Keratinocyte (primary cell): ENCODE measurements around the gene SPRING1. TPM values are rescaled to one million over a fixed set of nuclear protein-coding genes. Genes with fewer than 3 reads are reported as not detected.

ENCODE experiments used
- DNase-seq: peaks from one replicate; pipeline ENCODE4 v3.0.0-alpha.2; 2011; ENCODE audit warnings: low read depth, missing footprints, low spot score
- FAIRE-seq: peaks from 2 replicates; lab custom pipeline; 2011; peaks lifted over from hg19 to GRCh38; lab: Jason Lieb, UNC
- H2AFZ ChIP-seq: 2 replicates; pipeline ENCODE4 v1.6.0; 2012; ENCODE audit warnings: low read length, control low read depth, inconsistent platforms; ENCODE audit not compliant: control insufficient read depth
- H3K27ac ChIP-seq: 2 replicates; pipeline ENCODE4 v1.5.1; 2011; ENCODE audit warnings: low read length; ENCODE audit not compliant: control insufficient read depth, insufficient read depth
- H3K27me3 ChIP-seq: 3 replicates; pipeline ENCODE4 v1.6.0; 2011; ENCODE audit warnings: low read length; ENCODE audit not compliant: control insufficient read depth, insufficient read depth; ENCODE audit errors: extremely low read depth
- H3K36me3 ChIP-seq, 2 experiments: 2 replicates in 1 of 2; 3 replicates in 1 of 2; pipeline ENCODE4 v1.5.1; 2011; ENCODE audit warnings: low read length in 2 of 2, mild to moderate bottlenecking in 1 of 2; ENCODE audit not compliant: control insufficient read depth in 2 of 2, insufficient read depth in 2 of 2; ENCODE audit errors: extremely low read depth in 1 of 2
- H3K4me1 ChIP-seq: 3 replicates; pipeline ENCODE4 v1.5.1; 2011; ENCODE audit warnings: low read length; ENCODE audit not compliant: control insufficient read depth, insufficient read depth; ENCODE audit errors: extremely low read depth
- H3K4me2 ChIP-seq: 3 replicates; pipeline ENCODE4 v1.6.0; 2011; ENCODE audit warnings: low read depth, low read length; ENCODE audit not compliant: control insufficient read depth, insufficient read depth; ENCODE audit errors: extremely low read depth
- H3K4me3 ChIP-seq, 3 experiments: fragments of 200-600 bp in 1 of 3; sonication (generic) in 1 of 3; 2 replicates in 2 of 3; 3 replicates in 1 of 3; pipeline ENCODE4 v1.5.1; 2011 to 2016; ENCODE audit warnings: low read length in 3 of 3, mild to moderate bottlenecking in 3 of 3, control low read depth in 2 of 3, inconsistent platforms in 1 of 3, low read depth in 1 of 3, mixed read lengths in 1 of 3, mixed run types in 1 of 3, moderate library complexity in 1 of 3; ENCODE audit not compliant: control insufficient read depth in 2 of 3, insufficient read depth in 2 of 3; ENCODE audit errors: extremely low read depth in 1 of 3
- H3K79me2 ChIP-seq: 2 replicates; pipeline ENCODE4 v1.6.0; 2012; ENCODE audit warnings: low read length; ENCODE audit not compliant: control insufficient read depth, insufficient read depth
- H3K9ac ChIP-seq: 3 replicates; pipeline ENCODE4 v1.6.0; 2011; ENCODE audit warnings: low read length; ENCODE audit not compliant: control insufficient read depth, insufficient read depth; ENCODE audit errors: extremely low read depth
- H3K9me1 ChIP-seq: 3 replicates; pipeline ENCODE4 v1.6.0; 2011; ENCODE audit warnings: low read length; ENCODE audit not compliant: control insufficient read depth, insufficient read depth; ENCODE audit errors: extremely low read depth
- H3K9me3 ChIP-seq: 2 replicates; pipeline ENCODE4 v1.5.1; 2012; ENCODE audit warnings: low read depth, low read length; ENCODE audit not compliant: control insufficient read depth
- H4K20me1 ChIP-seq: 3 replicates; pipeline ENCODE4 v1.6.0; 2011; ENCODE audit warnings: low read length; ENCODE audit not compliant: control insufficient read depth, insufficient read depth; ENCODE audit errors: extremely low read depth
- CTCF ChIP-seq, 3 experiments: IDR thresholded peaks in 1 of 3; conservative IDR thresholded peaks in 1 of 3; optimal IDR thresholded peaks in 1 of 3; 2 replicates in 2 of 3; 3 replicates in 1 of 3; pipeline versions ENCODE3 to v1.5.1; 2011; ENCODE audit warnings: low read length in 3 of 3, mild to moderate bottlenecking in 3 of 3, moderate library complexity in 2 of 3, control low read depth in 1 of 3, inconsistent platforms in 1 of 3; ENCODE audit not compliant: insufficient read depth in 2 of 3; ENCODE audit errors: extremely low read depth in 1 of 3
- EZH2 ChIP-seq: IDR thresholded peaks from one replicate; pipeline ENCODE4 v1.6.1; 2012; ENCODE audit warnings: inconsistent platforms, mild to moderate bottlenecking, low read length, moderate library complexity
- dilution Hi-C: fragments of 300-500 bp; cut with MboI; formaldehyde crosslinking; loops from one replicate; pipeline ENCODE4 v1.7.0; 2020; ENCODE audit warnings: low sequenced_read_pairs; ENCODE audit not compliant: extremely low pct_ligation_motif_present
- polyA plus RNA-seq, 5 experiments: library from polyadenylated mRNA; depleted of rRNA in 3 of 5; stranded (reverse) in 3 of 5; stranded (forward) in 1 of 5; unstranded in 1 of 5; fragments of >200 nt; gene quantifications; 1 replicate in 1 of 5; 2 replicates in 3 of 5; 3 replicates in 1 of 5; pipeline versions ENCODE4 v1.2.1 to v1.2.3, GENCODE V29; 2011 to 2012; ENCODE audit warnings: missing spikeins in 2 of 5, low read depth in 1 of 5, low replicate concordance in 1 of 5

The SPRING1 gene
- polyA plus RNA-seq, 1 donor (not counting 4 experiments of a cell fraction or from before 2014, with no cell fraction given), result 17.1 TPM

GRCh38 chr12:116691205-116691604 lies 46.7 kb downstream of the SPRING1 start:
- Histone ChIP-seq H4K20me1 (no peaks in the 10 kb centered on the region), H3K4me3 (no peak overlapping the region), H3K9me3 (no peaks in the 10 kb centered on the region), H3K4me1 (peaks cover 6% of the 10 kb centered on the region), H3K27me3 (peaks cover 34% of the 10 kb centered on the region), H3K27ac (no peak overlapping the region), H3K4me2 (no peak overlapping the region), H3K36me3 (no peaks in the 10 kb centered on the region), H3K9ac (no peak overlapping the region), H3K9me1 (no peaks in the 10 kb centered on the region), H3K79me2 (no peaks in the 10 kb centered on the region), H2AFZ (no peak overlapping the region)
- TF ChIP-seq EZH2 (no peak), CTCF (optimal IDR thresholded peaks at IDR 0.05 in 1 of 3, IDR thresholded peaks at IDR 0.05 in 1 of 3, conservative IDR thresholded peaks at IDR 0.05 in 1 of 3; ENCODE audit: extremely low read depth in 1 of 3, insufficient read depth in 2 of 3, low read length in 3 of 3) (no peak)
- no peak for DNase-seq
- dilution Hi-C loops, result no loop called here
- FAIRE-seq, result no peak

- H3K27me3 ChIP-seq, result peaks cover 28% of the 10 kb centered on the region
- H3K9me1 ChIP-seq, result no peaks in the 10 kb centered on the region
- H3K9ac ChIP-seq, result no peak overlapping the region
- no peak overlapping the region for H3K27ac ChIP-seq
- H3K9me3 ChIP-seq, result no peaks in the 10 kb centered on the region
- no peaks in the 10 kb centered on the region for H3K79me2 ChIP-seq
- H3K36me3 ChIP-seq, result no peaks in the 10 kb centered on the region
- TF ChIP-seq CTCF (optimal IDR thresholded peaks at IDR 0.05 in 1 of 3, IDR thresholded peaks at IDR 0.05 in 1 of 3, conservative IDR thresholded peaks at IDR 0.05 in 1 of 3; ENCODE audit: extremely low read depth in 1 of 3, insufficient read depth in 2 of 3, low read length in 3 of 3) (no peak), EZH2 (no peak)
- no peaks in the 10 kb centered on the region for H4K20me1 ChIP-seq
- DNase-seq, result no peak
- dilution Hi-C loops, result no loop called here
- H3K4me2 ChIP-seq, result no peak overlapping the region
- peaks cover 6% of the 10 kb centered on the region for H3K4me1 ChIP-seq
- no peak for FAIRE-seq
- H2AFZ ChIP-seq, result no peak overlapping the region
- H3K4me3 ChIP-seq, result no peak overlapping the region
Observed at GRCh38 chr12:116689979-116690744, 47.7 kb downstream of the SPRING1 start.
